ENCODE data around the gene TNRC6C. TPM values are rescaled to one million over a fixed set of nuclear protein-coding genes. Genes with fewer than 3 reads are reported as not detected.
"Not testable (repeated sequence)": the region's sequence is repeated elsewhere in the genome, so short reads cannot be mapped to it uniquely, and the experiment has no call there.

TNRC6C gene
- total RNA-seq, 1 donor from 2014 or later = 31.1 TPM

DNA sequence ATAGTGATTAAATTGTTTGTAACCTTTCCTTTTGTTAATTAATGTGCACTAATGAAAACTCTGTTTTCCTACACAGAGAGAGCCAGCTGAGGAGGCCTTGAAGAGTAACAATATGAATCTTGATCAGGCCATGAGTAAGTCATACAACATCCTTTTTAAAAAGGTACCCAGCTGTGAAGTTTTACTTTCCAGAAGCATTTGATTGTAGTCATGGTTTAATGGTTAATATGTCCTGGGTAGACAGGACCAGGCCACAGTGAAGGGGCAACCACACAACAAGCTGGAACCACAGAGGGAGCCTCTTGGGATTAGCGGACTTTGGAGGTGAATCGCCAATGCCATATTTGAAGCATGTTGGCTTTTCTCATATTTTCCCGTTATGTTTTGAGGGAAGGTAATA, 114.5 kb downstream of the TNRC6C start:
- intact Hi-C loops (cut with micrococcal nuclease) = no loop called here

DNA sequence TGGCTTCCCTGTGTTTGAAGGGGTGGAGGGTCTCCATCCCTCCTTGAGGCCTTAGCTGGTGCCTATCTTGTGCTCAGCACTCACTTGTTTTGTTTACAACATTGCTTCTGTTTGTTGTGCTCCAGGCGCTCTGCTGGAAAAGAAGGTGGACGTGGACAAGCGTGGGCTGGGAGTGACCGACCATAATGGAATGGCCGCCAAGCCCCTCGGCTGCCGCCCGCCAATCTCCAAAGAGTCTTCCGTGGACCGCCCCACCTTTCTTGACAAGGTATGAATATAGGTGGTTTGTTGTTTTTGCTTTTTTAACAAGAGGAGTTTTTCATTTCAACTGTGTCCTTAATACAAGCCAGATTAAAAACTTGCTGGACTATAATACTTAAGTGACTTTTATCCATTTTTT, 116.5 kb downstream of the TNRC6C start:
- intact Hi-C loops (cut with micrococcal nuclease) = no loop called here

DNA sequence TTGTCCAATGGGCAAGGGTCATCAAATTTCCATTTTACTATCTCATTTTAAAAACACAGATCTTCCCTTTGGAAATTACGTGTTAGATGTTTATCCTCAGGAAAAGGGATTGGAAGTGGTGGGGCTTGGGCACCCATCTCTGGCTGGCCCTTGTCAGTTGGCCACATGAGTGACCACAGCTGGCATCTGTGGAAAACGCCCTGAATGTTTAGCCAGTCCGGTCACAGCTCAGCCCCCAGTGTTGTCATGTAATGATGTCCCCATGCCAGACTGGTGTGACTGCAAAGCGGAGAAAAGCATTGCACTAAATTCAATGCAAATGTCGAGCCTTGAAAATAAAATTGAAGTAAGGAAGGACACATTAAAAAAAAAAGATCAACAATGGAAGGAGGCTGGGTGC, 117.0 kb downstream of the TNRC6C start:
- intact Hi-C loops (cut with micrococcal nuclease) = no loop called here

DNA sequence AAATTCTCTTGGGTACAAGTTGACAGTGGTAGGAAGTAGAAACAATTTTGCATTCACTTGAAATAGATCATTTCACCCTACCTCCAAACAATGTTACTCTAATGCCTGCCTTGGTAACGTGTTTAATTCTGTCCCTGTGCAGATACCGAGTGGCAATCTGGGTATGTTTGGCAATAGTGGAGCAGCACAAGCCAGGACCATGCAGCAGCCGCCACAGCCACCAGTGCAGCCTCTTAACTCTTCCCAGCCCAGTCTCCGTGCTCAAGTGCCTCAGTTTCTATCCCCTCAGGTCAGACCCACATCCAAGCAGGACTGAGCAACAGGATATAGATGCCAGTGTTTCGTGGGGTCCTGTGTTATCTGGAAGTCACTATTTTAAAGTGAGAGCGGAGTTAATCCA, 120.8 kb downstream of the TNRC6C start:
- intact Hi-C loops (cut with micrococcal nuclease) = no loop called here

DNA sequence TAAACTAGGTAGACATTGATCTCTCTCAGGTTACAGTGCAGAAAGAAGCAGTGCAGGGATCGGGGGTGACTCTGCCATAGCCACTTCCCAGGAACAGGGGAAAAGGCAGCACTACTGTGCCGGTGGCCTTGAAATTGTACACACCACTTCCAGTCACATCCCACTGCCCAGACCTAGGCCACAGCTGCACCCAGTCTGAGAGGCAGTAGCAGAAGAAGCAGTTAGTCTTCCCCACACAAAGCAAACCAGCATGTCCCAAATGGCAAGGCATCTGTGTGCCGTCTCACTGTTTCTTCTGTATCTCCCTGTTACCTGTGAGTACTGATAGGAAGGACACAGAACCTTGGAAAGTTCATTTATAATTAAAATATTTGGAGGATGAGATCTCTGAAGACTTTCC, 123.0 kb downstream of the TNRC6C start:
- intact Hi-C loops (cut with micrococcal nuclease) = no loop called here

DNA sequence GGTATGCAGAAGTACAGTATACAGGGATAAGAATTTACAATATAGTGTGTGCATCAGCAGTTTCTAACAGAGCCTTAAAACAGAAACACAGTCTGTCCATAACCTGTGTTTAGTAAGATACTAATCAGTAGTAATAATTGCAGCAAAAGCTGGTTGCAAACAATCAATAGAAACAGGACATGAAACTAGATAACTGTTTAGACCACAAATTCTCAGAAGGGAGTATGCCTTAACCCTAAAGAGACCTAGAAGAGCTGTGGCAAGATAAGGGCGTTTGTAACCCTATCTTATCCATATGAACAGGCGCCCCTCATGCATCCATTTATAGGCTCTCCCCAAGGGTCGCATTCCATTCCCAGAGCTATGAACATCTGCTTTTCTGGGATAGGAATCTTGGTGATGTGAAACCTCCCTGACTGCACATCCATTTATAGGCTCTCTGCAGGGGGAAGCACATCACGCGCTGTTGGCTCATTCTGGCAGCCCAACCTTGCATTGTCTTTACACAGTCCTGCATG, 123.9 kb downstream of the TNRC6C start:
- intact Hi-C loops (cut with micrococcal nuclease) = not testable (repeated sequence)

DNA sequence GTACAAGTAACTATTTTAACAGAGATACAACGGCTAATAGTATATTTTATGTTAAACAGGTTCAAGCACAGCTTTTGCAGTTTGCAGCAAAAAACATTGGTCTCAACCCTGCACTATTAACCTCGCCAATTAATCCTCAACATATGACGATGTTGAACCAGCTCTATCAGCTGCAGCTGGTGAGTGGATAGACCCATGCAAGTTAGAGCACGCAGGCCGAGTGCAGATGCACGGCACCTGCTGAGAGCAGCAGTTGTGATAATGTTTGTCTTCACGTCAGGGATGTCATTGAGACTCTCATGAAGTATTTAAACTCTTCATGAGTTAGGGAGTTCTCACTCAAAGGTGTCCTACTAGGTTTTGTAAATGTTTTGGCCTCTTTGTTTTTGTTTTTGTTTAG, 124.5 kb downstream of the TNRC6C start:
- intact Hi-C loops (cut with micrococcal nuclease) = no loop called here

DNA sequence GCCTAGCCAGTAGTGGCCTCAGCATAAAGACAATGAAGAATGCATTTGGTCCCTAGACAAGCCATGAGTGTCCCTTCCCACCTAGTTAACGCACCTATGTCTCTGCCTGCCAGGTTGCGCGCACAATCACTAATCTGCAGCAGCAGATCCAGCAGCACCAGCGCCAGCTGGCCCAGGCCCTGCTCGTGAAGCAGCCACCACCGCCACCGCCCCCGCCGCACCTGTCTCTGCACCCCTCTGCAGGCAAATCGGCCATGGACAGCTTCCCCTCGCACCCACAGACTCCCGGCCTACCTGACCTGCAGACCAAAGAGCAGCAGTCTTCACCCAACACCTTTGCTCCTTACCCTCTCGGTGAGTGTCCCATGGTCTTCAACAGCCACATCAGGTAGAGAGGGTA, 128.2 kb downstream of the TNRC6C start:
- intact Hi-C loops (cut with micrococcal nuclease) = no loop called here

DNA sequence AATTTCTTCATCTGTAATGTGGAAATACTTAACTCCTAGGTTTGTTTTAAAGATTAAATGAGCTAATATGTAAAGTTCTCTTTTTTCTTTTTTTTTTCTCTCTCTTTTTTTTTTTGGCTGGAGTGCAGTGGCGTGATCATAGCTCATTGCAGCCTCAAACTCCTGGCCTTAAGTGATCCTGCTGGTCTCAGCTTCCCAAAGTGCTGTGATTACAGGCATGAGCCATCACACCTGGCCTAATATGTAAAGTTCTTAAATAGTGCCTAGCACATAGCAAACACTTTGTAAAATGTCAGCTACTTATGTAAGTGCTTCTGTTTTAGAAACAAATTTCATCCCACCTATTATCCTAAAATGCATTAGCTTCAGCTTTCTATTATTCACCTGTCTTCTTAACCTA, 130.0 kb downstream of the TNRC6C start:
- intact Hi-C loops (cut with micrococcal nuclease) = no loop called here

DNA sequence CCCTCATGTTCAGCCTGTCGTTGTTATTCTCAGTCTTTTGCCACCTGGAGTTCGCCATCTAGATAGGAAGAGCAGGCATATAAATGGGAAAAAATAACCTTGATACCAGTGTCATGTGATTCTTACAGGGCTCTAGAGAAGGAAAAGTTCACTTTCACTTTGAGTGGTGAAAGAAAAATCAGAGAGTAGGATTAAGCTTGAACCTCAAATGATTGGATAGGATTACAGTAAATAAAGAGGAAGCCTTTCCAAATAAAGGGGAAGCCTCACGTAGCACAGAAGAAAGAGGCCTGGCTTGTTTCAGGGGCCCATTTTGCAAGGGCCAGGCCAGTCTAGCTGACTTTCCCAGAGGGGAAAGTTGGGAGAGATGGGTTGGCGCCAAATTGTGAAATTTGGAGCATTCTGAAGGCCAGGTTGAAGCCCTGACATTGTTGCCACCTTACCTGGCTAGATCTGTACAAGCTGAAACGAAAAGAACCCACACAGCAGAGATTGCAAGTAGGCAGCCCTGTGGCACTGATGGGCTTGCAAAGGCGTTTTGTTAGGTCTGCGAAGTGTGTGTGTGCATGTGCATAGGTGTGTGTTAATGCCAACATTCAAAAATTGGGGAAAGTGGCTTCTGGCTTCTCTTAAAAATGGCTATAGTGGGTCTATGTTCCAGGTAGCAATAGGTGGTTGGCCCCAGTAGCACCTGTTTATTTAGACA, 131.2 kb downstream of the TNRC6C start:
- intact Hi-C loops (cut with micrococcal nuclease) = no loop called here

DNA sequence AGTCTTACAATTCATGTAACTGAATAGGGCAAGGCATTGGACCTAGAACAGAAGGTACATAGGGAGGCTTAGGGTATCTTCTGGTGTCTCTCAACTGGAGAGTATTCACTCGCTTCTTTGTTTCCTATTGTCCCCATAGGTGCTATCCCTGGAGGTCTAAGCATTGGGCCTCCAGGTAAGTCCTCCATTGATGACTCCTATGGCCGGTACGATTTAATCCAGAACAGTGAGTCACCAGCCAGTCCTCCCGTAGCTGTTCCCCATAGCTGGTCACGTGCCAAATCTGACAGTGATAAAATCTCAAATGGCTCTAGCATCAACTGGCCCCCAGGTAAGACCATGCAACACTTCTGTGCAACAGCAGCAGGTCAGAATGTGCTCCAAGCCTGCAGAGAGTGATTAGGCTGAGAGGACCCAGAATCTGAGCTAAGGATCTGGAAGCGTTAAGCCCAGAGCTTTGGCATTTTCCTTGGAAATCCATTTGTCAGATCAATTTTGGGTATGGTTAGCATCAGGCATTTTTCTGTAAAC, 134.4 kb downstream of the TNRC6C start:
- intact Hi-C loops (cut with micrococcal nuclease) = no loop called here

DNA sequence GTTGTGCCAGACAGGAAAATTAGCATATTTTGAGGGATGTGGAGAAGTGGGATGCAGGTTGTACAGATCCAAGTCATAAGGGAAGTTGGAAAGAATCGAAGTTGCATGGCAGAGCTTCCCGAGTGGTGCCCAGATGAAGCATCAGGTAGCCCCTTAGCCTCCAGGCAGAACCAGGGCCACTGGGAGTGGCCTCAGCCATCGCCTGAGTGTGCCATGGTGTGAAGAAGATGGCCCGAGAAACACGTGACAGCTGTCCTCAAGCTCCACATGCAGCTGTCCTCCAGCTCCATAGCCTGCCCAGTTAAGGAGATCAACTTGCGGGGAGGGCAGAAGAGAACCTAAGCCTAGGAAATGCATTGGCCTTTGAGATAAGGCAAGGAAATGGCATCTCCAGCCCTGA, 136.5 kb downstream of the TNRC6C start:
- intact Hi-C loops (cut with micrococcal nuclease) = no loop called here

DNA sequence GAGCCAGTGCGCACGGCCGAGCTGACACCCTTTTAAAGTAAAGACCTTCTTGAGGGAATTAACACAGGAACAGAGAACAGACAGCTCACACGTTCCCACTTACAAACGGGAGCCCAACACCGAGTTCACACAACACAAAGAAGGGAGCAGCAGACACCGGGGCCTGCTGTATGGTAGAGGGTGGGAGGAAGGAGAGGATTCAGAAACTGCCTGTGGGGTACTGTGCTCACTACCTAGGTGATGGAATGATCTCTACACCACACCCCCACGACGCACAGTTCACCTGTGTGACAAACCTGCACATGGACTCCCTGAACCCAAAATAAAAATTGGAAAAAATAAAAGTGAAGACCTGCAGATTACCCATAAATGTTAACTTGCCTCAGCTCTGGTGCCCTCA, 137.6 kb downstream of the TNRC6C start:
- intact Hi-C loops (cut with micrococcal nuclease) = no loop called here

DNA sequence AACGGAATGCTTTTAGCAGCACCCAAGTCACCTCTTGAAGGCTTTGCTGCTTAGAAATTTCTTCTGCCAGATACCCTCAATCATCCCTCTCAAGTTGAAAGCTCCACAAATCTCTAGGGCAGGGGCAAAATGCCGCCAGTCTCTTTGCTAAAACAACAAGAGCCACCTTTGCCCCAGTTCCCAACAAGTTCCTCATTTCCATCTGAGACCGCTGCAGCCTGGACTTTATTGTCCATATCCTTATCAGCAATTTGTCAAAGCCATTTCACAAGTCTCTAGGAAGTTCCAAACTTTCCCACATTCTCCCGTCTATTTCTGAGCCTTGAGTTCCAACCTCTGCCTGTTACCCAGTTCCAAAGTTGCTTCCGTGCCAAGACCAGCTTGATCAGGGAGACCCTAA, 142.6 kb downstream of the TNRC6C start:
- intact Hi-C loops (cut with micrococcal nuclease) = no loop called here

DNA sequence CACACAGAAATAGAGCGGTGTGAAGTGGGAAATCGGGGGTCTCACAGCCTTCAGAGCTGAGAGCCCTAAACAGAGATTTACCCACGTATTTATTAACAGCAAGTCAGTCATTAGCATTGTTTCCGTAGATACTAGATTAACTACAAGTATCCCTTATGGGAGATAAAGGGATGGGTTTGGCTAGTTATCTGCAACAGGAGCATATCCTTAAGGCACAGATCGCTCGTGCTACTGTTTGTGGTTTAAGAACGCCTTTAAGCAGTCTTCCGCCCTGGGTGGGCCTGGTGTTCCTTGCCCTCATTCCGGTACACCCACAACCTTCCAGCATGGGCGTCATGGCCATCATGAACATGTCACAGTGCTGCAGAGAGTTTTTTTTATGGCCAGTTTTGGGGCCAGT, 143.0 kb downstream of the TNRC6C start:
- intact Hi-C loops (cut with micrococcal nuclease) = no loop called here

DNA sequence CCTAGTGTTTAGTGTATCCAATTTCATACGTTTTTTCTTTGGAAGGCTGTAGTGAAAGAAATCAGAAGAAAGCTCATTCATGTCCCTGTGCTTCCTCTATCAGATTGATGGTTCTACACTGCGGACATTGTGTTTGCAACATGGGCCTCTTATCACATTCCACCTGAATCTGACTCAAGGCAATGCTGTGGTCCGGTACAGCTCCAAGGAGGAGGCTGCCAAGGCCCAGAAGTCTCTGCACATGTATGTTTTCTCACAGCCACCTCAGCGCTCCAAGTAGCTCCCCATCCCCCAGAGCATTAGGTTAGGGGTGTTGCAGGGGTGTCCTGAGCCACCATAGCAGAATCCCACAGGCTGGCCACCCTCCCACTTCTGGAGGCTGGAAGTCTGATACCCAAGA, 144.8 kb downstream of the TNRC6C start:
- intact Hi-C loops (cut with micrococcal nuclease) = no loop called here

DNA sequence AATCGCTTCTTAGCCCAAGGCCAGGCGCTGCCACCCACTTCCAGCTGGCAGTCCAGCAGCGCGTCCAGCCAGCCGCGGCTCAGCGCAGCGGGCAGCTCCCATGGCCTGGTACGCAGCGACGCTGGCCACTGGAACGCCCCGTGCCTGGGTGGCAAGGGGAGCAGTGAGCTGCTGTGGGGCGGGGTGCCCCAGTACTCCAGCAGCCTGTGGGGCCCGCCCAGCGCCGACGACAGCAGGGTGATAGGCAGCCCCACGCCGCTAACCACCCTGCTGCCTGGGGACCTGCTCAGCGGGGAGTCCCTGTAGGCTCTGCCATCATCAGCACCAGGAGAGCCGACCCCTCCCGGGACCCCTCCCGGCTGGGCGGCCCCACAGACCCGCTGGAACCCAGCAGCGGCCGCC, 146.0 kb downstream of the TNRC6C start:
- intact Hi-C loops (cut with micrococcal nuclease) = no loop called here

DNA sequence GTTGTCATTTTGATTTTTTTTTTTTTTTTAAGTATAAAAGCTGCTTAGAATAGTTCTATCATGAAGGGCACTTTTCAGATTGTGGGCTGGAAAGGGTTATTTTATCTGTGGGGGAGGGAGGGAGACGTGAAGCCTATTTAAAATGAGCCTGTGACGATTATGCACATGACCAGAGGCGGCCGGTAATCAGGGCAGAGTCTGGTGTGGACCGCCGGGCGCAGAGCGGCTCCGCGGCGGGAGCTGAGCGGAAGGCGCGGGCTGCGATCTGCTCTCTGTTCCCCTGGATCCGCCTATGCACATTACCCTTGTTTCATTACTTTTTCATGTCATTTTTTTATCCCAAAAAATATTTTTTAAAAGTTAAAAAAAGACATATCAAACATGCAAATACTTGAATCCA, 146.6 kb downstream of the TNRC6C start:
- intact Hi-C loops (cut with micrococcal nuclease) = no loop called here

DNA sequence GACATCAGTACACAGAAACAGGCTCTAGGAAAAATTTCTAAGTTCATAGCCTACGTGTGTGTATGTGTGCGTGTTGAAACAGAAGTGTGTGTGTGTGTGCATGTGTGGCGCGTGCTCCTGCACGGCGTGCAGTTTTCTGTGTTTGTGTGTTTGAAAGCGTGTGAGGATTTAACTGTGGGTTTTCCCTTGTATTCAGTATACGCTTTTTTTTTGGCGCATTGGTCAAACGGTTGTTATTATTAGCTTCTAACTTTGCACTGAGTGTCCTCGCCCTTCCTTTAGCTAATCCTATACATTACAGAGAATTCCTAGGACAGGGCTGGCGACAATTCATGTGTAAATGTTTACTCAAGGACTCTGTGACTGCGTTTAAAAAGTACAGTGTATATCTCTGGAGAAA, 147.0 kb downstream of the TNRC6C start:
- intact Hi-C loops (cut with micrococcal nuclease) = no loop called here

DNA sequence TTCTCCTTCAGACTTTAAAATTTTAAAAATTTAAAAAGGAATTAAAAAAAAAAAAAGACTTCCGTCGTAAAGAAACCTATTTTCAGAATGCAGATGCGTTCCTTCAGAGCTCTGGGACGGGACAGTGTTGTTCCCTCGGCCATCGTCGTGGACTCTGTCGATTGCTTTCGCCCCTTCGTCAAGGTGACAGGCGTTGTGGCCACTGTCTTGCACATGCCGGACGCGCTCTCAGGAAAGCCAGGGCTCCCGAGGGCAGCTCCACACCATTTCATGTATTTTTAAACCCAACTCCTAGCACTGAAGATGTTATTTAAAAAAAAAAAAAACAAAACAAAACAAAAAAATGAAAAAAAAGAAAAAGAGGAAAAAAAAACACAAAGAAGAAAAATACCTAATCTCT, 147.7 kb downstream of the TNRC6C start:
- intact Hi-C loops (cut with micrococcal nuclease) = no loop called here

DNA sequence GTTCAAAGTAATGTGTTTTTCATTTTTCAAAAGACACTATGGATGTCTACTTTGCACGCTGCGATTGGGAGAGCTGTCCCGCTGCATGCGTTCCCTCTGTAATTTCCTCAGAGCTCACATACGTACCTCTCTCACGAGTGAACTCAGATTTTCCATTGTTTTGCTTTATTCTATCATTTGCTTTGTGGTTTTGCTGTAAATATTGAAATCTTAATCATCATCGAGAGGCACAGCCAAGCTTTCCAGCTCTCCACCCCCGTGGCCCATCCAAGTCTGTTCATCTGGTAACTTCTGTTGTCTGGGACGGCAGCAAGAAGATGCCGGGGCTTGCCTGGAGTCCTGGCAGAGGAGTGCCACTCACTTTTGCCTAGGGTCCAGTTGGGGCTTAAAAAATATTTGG, 149.0 kb downstream of the TNRC6C start:
- intact Hi-C loops (cut with micrococcal nuclease) = no loop called here

DNA sequence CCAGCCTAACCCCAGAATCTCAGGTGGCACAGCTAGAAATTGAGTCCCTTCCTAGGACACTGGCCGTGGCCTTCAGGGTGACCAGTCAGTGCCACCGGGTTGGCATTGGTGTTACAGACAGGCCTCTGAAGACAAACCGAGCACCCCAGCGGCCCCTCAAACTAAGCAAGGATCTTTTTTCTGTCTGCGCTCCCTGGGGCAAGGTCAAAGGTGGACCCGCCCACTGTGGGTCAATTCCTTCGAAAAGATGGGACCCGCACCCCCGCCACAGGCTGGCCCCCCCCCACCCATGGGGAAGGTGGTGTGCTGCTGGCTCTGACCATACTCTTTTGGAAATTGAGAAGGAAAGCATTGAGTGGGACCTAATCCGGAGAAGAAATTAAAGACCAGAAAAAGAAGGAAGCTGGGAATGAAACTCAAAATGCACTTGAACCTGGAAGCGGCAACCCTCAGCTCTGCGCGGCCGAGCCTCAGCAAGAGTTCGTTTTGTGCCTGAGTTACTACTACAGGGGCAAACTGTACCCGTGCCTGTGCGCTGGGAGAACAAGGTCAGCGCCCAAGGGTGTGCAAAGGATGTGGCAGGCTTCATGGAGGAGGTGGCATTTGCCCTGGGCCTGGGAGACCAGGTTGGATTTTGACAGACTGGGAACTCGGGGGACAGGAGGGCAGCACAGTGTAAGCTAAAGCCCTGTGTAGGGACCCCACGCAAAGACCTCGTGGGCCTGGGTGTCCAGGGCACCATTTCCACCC, 149.6 kb downstream of the TNRC6C start:
- intact Hi-C loops (cut with micrococcal nuclease) = no loop called here

Data from T-helper 1 cell treated with Interleukin-12 subunit alpha and Interleukin-12 subunit beta and Interleukin-4 antibody, amounts not matched to agents 30 ng/mL and 1 ng/mL, for 36 hours (primary cell).